ENCODE measurements around the gene SLC2A4.

DNA sequence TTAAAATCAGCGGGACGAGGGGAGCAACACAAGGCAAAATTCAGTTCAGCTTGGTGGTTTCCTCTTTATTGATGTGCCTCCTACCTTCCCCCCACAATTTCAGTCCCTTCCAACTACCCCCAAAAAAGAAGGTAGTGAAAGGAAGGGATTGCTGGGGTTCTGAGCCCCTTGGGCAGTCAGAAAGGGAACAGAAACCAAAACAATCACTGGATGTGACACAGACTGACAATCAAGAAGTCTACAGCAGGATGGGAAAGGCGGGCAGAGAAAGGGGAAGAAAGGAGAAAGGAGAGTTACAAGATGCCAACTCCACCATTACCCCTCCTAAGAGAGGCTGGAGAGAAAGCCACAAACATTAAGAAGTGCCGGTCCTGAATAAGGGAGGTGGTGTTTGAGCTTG lies 41.1 kb upstream of the SLC2A4 start:
- TF ChIP-seq EP300 (IDR thresholded peaks at IDR 0.05) = no peak
- TF ChIP-seq, protein P1, sequence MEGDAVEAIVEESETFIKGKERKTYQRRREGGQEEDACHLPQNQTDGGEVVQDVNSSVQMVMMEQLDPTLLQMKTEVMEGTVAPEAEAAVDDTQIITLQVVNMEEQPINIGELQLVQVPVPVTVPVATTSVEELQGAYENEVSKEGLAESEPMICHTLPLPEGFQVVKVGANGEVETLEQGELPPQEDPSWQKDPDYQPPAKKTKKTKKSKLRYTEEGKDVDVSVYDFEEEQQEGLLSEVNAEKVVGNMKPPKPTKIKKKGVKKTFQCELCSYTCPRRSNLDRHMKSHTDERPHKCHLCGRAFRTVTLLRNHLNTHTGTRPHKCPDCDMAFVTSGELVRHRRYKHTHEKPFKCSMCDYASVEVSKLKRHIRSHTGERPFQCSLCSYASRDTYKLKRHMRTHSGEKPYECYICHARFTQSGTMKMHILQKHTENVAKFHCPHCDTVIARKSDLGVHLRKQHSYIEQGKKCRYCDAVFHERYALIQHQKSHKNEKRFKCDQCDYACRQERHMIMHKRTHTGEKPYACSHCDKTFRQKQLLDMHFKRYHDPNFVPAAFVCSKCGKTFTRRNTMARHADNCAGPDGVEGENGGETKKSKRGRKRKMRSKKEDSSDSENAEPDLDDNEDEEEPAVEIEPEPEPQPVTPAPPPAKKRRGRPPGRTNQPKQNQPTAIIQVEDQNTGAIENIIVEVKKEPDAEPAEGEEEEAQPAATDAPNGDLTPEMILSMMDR (IDR thresholded peaks at IDR 0.05) = no peak
